NB4 (cell line): ENCODE data around the gene KSR2.

Experiments
- POLR2A ChIP-seq: IDR thresholded peaks from 2 replicates; pipeline ENCODE4 v1.6.1; 2011; ENCODE audit warnings: mild to moderate bottlenecking; ENCODE audit not compliant: insufficient read length; ENCODE audit errors: extremely low read depth
- TF ChIP-seq, protein P1 (sequence below): IDR thresholded peaks from one replicate; pipeline ENCODE4 v1.5.1; 2012; ENCODE audit warnings: low read depth, low read length

GRCh38 chr12:117526757-117527478, 441.9 kb downstream of the KSR2 start:
- TF ChIP-seq, protein P1, sequence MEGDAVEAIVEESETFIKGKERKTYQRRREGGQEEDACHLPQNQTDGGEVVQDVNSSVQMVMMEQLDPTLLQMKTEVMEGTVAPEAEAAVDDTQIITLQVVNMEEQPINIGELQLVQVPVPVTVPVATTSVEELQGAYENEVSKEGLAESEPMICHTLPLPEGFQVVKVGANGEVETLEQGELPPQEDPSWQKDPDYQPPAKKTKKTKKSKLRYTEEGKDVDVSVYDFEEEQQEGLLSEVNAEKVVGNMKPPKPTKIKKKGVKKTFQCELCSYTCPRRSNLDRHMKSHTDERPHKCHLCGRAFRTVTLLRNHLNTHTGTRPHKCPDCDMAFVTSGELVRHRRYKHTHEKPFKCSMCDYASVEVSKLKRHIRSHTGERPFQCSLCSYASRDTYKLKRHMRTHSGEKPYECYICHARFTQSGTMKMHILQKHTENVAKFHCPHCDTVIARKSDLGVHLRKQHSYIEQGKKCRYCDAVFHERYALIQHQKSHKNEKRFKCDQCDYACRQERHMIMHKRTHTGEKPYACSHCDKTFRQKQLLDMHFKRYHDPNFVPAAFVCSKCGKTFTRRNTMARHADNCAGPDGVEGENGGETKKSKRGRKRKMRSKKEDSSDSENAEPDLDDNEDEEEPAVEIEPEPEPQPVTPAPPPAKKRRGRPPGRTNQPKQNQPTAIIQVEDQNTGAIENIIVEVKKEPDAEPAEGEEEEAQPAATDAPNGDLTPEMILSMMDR: no peak
- TF ChIP-seq POLR2A: no peak
